Prostate gland (tissue), 2 donors: ENCODE measurements around the gene PIAS4. TPM values are rescaled to one million over a fixed set of nuclear protein-coding genes. Genes with fewer than 3 reads are reported as not detected.

Experiments
- DNase-seq: peaks from one replicate; pipeline ENCODE4 v3.0.0-alpha.2; 2019; ENCODE audit warnings: low spot score
- H3K27ac ChIP-seq, 2 donors: fragments of 200-600 bp; sonication (generic); 2 replicates each; pipeline ENCODE4 v1.5.1; 2017 to 2019
- H3K27me3 ChIP-seq: fragments of 200-600 bp; sonication (generic); replicated peaks from 2 replicates; pipeline ENCODE4 v1.5.1; 2019; ENCODE audit not compliant: insufficient read depth
- H3K36me3 ChIP-seq, 2 donors: fragments of 200-600 bp; sonication (generic); 1 replicate in 1 of 2; 2 replicates in 1 of 2; pipeline versions ENCODE4 v1.5.1 to v1.8.1; 2017 to 2019
- H3K4me1 ChIP-seq: fragments of 200-600 bp; sonication (generic); replicated peaks from 2 replicates; pipeline ENCODE4 v1.5.1; 2019
- H3K4me3 ChIP-seq, 2 donors: fragments of 200-600 bp; sonication (generic); 2 replicates each; pipeline ENCODE4 v1.5.1; 2017 to 2019
- H3K9me3 ChIP-seq: fragments of 200-600 bp; sonication (generic); 2 replicates; pipeline ENCODE4 v1.5.1; 2017
- POLR2A ChIP-seq: fragments of 450-650 bp; IDR thresholded peaks from one replicate; pipeline ENCODE4 v1.6.1; 2016; ENCODE audit warnings: antibody characterized with exemption, mild to moderate bottlenecking
- POLR2AphosphoS5 ChIP-seq: sonication (generic); formaldehyde crosslinking; IDR thresholded peaks from one replicate; pipeline ENCODE4 v1.6.1; 2017; ENCODE audit warnings: antibody characterized with exemption
- WGBS: methylation state at CpG from one replicate; pipeline ENCODE4 v1.1.5; 2018; 5-methylcytosine and 5-hydroxymethylcytosine counted together
- intact Hi-C: fragments of 100-400 bp; cut with DNase I; formaldehyde crosslinking; loops from one replicate; pipeline ENCODE4 v1.14.2; 2022
- total RNA-seq, 2 donors: library from RNA; depleted of rRNA; stranded (reverse); fragments of >200 nt; gene quantifications; one replicate each; pipeline ENCODE4 v1.1.0, GENCODE V29; 2016
- TF ChIP-seq, protein P1 (sequence below), 4 experiments: fragments of 200-600 bp in 2 of 4; fragments of 450-650 bp in 2 of 4; sonication (generic) in 2 of 4; IDR thresholded peaks; 1 replicate in 3 of 4; 2 replicates in 1 of 4; pipeline ENCODE4 v1.5.1; 2016 to 2019; ENCODE audit warnings: antibody characterized with exemption in 4 of 4, mild to moderate bottlenecking in 2 of 4, moderate library complexity in 2 of 4

The PIAS4 gene
- total RNA-seq, 2 donors from 2014 or later: 25.3 to 70.0 TPM

DNA sequence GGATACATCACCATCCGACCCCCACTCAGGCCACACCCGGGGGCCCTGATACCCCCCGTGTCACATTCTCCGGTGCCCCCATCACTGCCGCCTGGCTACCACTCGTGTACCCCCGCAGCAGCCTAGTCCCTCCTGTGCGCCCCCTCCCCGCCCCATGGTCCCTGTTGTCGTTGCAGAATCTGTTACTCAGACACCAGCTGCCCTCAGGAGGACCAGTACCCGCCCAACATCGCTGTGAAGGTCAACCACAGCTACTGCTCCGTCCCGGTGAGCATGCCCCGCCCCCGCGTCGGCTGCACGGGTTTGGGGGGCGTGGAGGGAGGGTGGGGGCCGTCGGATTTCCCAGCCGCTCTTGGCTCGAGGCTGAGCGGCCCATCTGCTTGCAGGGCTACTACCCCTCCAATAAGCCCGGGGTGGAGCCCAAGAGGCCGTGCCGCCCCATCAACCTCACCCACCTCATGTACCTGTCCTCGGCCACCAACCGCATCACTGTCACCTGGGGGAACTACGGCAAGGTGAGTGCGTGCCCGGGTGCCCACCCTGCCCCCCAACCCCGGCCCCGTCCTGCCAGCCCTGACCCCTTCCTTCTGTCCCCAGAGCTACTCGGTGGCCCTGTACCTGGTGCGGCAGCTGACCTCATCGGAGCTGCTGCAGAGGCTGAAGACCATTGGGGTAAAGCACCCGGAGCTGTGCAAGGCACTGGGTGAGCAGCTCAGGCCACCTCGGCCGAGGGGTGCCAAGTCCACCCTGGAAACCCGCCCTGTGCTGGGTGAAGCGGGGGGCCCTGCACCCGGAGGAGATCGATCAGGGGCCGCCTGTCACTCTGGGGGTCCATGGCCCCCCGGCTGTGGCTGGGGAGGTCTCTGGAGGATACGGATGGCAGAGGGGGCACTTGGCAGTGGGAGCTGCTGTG, 21.1 kb downstream of the PIAS4 start:
- 93% methylated on average over 43 of the region's 48 CpGs for WGBS
- intact Hi-C loops: no loop called here
- DNase-seq: no peak
- Histone ChIP-seq H3K4me1 (no peaks in the 10 kb centered on the region), H3K4me3 (no peak overlapping the region), H3K9me3 (no peaks in the 10 kb centered on the region), H3K27me3 (no peaks in the 10 kb centered on the region), H3K27ac (no peak overlapping the region), H3K36me3 (peaks cover 0 to 7% of the 10 kb centered on the region in 2 donors)
- no peak for TF ChIP-seq POLR2AphosphoS5
- TF ChIP-seq, protein P1, sequence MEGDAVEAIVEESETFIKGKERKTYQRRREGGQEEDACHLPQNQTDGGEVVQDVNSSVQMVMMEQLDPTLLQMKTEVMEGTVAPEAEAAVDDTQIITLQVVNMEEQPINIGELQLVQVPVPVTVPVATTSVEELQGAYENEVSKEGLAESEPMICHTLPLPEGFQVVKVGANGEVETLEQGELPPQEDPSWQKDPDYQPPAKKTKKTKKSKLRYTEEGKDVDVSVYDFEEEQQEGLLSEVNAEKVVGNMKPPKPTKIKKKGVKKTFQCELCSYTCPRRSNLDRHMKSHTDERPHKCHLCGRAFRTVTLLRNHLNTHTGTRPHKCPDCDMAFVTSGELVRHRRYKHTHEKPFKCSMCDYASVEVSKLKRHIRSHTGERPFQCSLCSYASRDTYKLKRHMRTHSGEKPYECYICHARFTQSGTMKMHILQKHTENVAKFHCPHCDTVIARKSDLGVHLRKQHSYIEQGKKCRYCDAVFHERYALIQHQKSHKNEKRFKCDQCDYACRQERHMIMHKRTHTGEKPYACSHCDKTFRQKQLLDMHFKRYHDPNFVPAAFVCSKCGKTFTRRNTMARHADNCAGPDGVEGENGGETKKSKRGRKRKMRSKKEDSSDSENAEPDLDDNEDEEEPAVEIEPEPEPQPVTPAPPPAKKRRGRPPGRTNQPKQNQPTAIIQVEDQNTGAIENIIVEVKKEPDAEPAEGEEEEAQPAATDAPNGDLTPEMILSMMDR (IDR thresholded peaks at IDR 0.05): no peak
- TF ChIP-seq POLR2A: no peak

DNA sequence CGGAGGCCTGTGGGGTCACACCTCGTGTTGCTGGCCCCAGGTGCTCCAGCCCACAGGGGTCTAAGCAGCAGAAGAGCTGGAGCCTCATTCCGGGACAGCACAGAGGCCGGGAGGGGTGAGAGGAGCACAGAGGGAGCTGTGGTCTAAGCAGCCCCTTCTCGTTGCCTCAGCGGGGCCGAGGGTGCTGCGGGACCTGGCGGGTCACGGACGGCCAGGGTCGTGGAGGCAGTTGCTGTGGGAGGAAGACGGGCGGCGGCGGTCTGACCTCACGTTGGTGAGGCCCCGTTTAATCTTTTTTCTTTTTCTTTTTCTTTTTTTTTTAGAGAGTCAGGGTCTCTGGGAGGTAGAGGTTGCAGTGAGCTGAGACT, 21.7 kb downstream of the PIAS4 start:
- no peak overlapping the region for H3K27ac ChIP-seq
- intact Hi-C loops: no loop called here
- H3K27me3 ChIP-seq: no peaks in the 10 kb centered on the region
- H3K36me3 ChIP-seq: peaks cover 0 to 7% of the 10 kb centered on the region in 2 donors
- no peak overlapping the region for H3K4me3 ChIP-seq
- TF ChIP-seq, protein P1 (IDR thresholded peaks at IDR 0.05): no peak
- TF ChIP-seq POLR2AphosphoS5 (no peak), POLR2A (no peak)
- H3K9me3 ChIP-seq: no peaks in the 10 kb centered on the region
- 94% methylated on average over 18 of the region's 18 CpGs for WGBS
- no peaks in the 10 kb centered on the region for H3K4me1 ChIP-seq
- DNase-seq: no peak

DNA sequence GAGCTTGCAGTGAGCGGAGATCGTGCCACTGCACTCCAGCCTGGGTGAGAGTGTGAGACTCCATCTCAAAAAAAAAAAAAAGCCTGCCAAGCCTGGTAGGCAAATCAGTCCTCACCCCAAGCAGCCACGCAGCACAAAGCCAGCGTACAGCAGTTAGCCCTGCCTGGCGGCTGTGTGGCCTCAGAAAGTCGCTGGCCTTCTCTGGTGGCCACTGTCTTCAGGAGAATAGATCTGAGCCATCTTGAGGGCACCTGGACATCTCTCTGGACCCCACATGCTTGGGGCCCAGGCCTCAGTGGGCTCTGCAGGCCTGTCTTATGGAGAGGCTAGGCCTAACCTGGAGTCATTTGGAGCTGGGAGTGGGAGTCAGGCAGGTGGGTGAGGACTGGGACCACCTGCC, 23.0 kb downstream of the PIAS4 start:
- TF ChIP-seq, protein P1 (IDR thresholded peaks at IDR 0.05): no peak
- TF ChIP-seq POLR2A (no peak), POLR2AphosphoS5 (no peak)
- no peak overlapping the region for H3K27ac ChIP-seq
- no peak overlapping the region for H3K4me3 ChIP-seq
- no peaks in the 10 kb centered on the region for H3K9me3 ChIP-seq
- no peak for DNase-seq
- intact Hi-C loops: no loop called here
- peaks cover 0 to 7% of the 10 kb centered on the region in 2 donors for H3K36me3 ChIP-seq
- 94% methylated on average over 6 of the region's 6 CpGs for WGBS
- H3K27me3 ChIP-seq: no peaks in the 10 kb centered on the region
- H3K4me1 ChIP-seq: no peaks in the 10 kb centered on the region

DNA sequence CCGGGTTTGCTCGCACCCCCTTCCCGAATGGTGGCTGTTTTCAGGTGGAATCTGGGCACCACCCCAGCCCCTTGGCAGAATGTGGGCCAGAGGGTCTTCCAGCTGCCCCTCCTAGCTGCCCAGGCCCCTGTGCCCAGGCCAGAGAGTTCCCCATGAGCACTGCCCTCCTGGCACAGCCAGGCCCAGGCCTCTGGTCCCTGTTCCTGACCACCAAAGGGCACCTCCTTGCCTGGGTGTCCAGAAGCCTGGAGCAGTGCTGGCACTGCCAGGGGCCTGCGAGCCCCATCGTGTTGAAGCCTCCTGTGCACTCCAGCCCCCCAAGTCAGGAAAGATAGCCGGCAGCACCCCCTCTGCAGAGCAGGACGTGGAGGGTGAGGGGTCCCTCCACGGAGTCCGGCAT, 23.4 kb downstream of the PIAS4 start:
- H3K4me1 ChIP-seq: no peaks in the 10 kb centered on the region
- TF ChIP-seq POLR2A (no peak), POLR2AphosphoS5 (no peak)
- TF ChIP-seq, protein P1 (IDR thresholded peaks at IDR 0.05): no peak
- no peak overlapping the region for H3K27ac ChIP-seq
- intact Hi-C loops: no loop called here
- WGBS: 81% methylated on average over 9 of the region's 9 CpGs
- DNase-seq: no peak
- H3K36me3 ChIP-seq: peaks cover 0 to 7% of the 10 kb centered on the region in 2 donors
- H3K27me3 ChIP-seq: no peaks in the 10 kb centered on the region
- H3K4me3 ChIP-seq: no peak overlapping the region
- no peaks in the 10 kb centered on the region for H3K9me3 ChIP-seq

DNA sequence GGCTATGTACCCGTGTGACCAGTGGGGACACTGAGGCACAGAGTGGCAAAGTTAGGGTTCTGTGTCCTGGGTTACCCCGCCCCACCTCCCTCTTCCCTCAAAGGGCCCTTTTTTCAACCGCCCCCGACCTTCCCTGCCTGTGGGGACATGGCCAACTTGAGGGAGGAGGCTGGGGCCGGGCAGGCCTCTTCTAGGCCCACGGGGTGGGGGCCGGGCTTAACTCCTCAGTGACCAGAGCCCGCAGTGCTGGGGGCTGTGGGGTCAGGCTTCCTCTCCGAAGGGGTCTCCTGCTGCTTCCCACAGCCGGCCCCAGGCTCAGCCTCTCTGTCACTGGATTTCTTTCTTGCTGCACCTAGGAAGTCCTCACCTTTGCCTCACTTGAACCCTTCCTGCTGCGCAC, 23.9 kb downstream of the PIAS4 start:
- no peak overlapping the region for H3K4me3 ChIP-seq
- H3K27ac ChIP-seq: no peak overlapping the region
- H3K4me1 ChIP-seq: no peaks in the 10 kb centered on the region
- peaks cover 0 to 7% of the 10 kb centered on the region in 2 donors for H3K36me3 ChIP-seq
- DNase-seq: no peak
- intact Hi-C loops: no loop called here
- H3K9me3 ChIP-seq: no peaks in the 10 kb centered on the region
- 64% methylated on average over 11 of the region's 11 CpGs for WGBS
- no peaks in the 10 kb centered on the region for H3K27me3 ChIP-seq
- TF ChIP-seq POLR2A (no peak), POLR2AphosphoS5 (no peak)
- TF ChIP-seq, protein P1 (IDR thresholded peaks at IDR 0.05): no peak
